Activated naive CD4-positive, alpha-beta T cell treated with anti-CD3 and anti-CD28 coated beads for 36 hours (primary cell): Measurements from ENCODE around the gene ASIC2. TPM values are rescaled to one million over a fixed set of nuclear protein-coding genes. Genes with fewer than 3 reads are reported as not detected.

Source experiments
- CTCF ChIA-PET: fragments of 350-600 bp; sonication (Branson Sonifier 250); formaldehyde crosslinking; loops from one replicate; lab custom pipeline; 2021; ENCODE audit warnings: antibody characterized with exemption; lab: Charles Lee
- DNase-seq: peaks from one replicate; pipeline ENCODE4 v3.0.0-alpha.2; 2020
- H3K27ac Mint-ChIP-seq: one replicate; pipeline ENCODE4 v1.8.0; 2021; ENCODE audit warnings: mild to moderate bottlenecking, mixed read lengths
- H3K27me3 Mint-ChIP-seq: one replicate; pipeline ENCODE4 v1.8.0; 2021; ENCODE audit warnings: low read depth, mixed read lengths
- H3K36me3 Mint-ChIP-seq: one replicate; pipeline ENCODE4 v1.8.0; 2021; ENCODE audit warnings: low read depth, mixed read lengths
- H3K4me1 Mint-ChIP-seq: one replicate; pipeline ENCODE4 v1.8.0; 2021; ENCODE audit warnings: low read depth, mixed read lengths
- H3K4me3 Mint-ChIP-seq: one replicate; pipeline ENCODE4 v1.8.0; 2021; ENCODE audit warnings: mild to moderate bottlenecking, moderate library complexity, mixed read lengths
- H3K9me3 Mint-ChIP-seq: one replicate; pipeline ENCODE4 v1.8.0; 2021; ENCODE audit warnings: mixed read lengths
- intact Hi-C: fragments of 100-400 bp; cut with micrococcal nuclease; formaldehyde crosslinking; loops from one replicate; pipeline ENCODE4 v1.15.1; 2023
- total RNA-seq, 2 experiments: library from RNA; stranded (reverse); gene quantifications; one replicate each; pipeline ENCODE4 v1.2.3, GENCODE V29; 2021

The ASIC2 gene
- total RNA-seq, 2 experiments from 2014 or later, result not detected

- CTCF ChIA-PET, result interaction anchor here (1.0 kb wide), 1 partner anchor 15 kb away, joined by 3 read pairs; no protein-coding TSS in a partner anchor
- Mint-ChIP-seq H3K27ac (no peak overlapping the region), H3K36me3 (no peaks in the 10 kb centered on the region), H3K9me3 (no peaks in the 10 kb centered on the region), H3K4me3 (no peak overlapping the region), H3K4me1 (no peaks in the 10 kb centered on the region), H3K27me3 (peaks cover 12% of the 10 kb centered on the region)
- intact Hi-C loops, result no loop called here
- no peak for DNase-seq
Observed at GRCh38 chr17:33192951-33193911, 99.9 kb downstream of the ASIC2 start.

- no peak overlapping the region for H3K27ac Mint-ChIP-seq
Observed at GRCh38 chr17:33183487-33184026, 109.5 kb downstream of the ASIC2 start.

GRCh38 chr17:33179151-33179550 is 113.9 kb downstream of the ASIC2 start:
- no peak for DNase-seq
- intact Hi-C loops, result no loop called here
- Mint-ChIP-seq H3K4me1 (no peaks in the 10 kb centered on the region), H3K9me3 (no peaks in the 10 kb centered on the region), H3K27ac (no peak overlapping the region), H3K4me3 (no peak overlapping the region), H3K27me3 (peaks cover 14% of the 10 kb centered on the region), H3K36me3 (no peaks in the 10 kb centered on the region)
- CTCF ChIA-PET, result no interaction called here

More at GRCh38 chr17:33183487-33184026, 109.5 kb downstream of the ASIC2 start:
- Mint-ChIP-seq H3K4me3 (no peak overlapping the region), H3K4me1 (no peaks in the 10 kb centered on the region), H3K9me3 (no peaks in the 10 kb centered on the region), H3K36me3 (no peaks in the 10 kb centered on the region), H3K27me3 (peaks cover 25% of the 10 kb centered on the region)
- DNase-seq, result no peak
- intact Hi-C loops, result no loop called here
- CTCF ChIA-PET, result no interaction called here

GRCh38 chr17:33178681-33179080 is 114.4 kb downstream of the ASIC2 start:
- DNase-seq, result no peak
- CTCF ChIA-PET, result interaction anchor here (0.5 kb wide), 1 partner anchor 15 kb away, joined by 3 read pairs; no protein-coding TSS in a partner anchor
- H3K27ac Mint-ChIP-seq, result no peak overlapping the region
- no peak overlapping the region for H3K4me3 Mint-ChIP-seq
- no peaks in the 10 kb centered on the region for H3K36me3 Mint-ChIP-seq
- no peaks in the 10 kb centered on the region for H3K9me3 Mint-ChIP-seq
- H3K27me3 Mint-ChIP-seq, result peaks cover 13% of the 10 kb centered on the region
- intact Hi-C loops, result no loop called here
- no peaks in the 10 kb centered on the region for H3K4me1 Mint-ChIP-seq

GRCh38 chr17:33175562-33175961 is 117.5 kb downstream of the ASIC2 start:
- Mint-ChIP-seq H3K27ac (no peak overlapping the region), H3K4me1 (no peaks in the 10 kb centered on the region), H3K36me3 (no peaks in the 10 kb centered on the region), H3K4me3 (no peak overlapping the region), H3K27me3 (peaks cover 6% of the 10 kb centered on the region), H3K9me3 (no peaks in the 10 kb centered on the region)
- CTCF ChIA-PET, result no interaction called here
- no peak for DNase-seq
- intact Hi-C loops, result no loop called here

GRCh38 chr17:33171931-33172330 is 121.2 kb downstream of the ASIC2 start:
- Mint-ChIP-seq H3K4me1 (no peaks in the 10 kb centered on the region), H3K9me3 (no peaks in the 10 kb centered on the region), H3K36me3 (no peaks in the 10 kb centered on the region), H3K27me3 (peaks cover 8% of the 10 kb centered on the region), H3K4me3 (no peak overlapping the region), H3K27ac (no peak overlapping the region)
- no peak for DNase-seq
- intact Hi-C loops, result no loop called here
- CTCF ChIA-PET, result no interaction called here

GRCh38 chr17:33169580-33170285 is 123.4 kb downstream of the ASIC2 start:
- DNase-seq, result no peak
- Mint-ChIP-seq H3K4me1 (no peaks in the 10 kb centered on the region), H3K4me3 (no peak overlapping the region), H3K36me3 (no peaks in the 10 kb centered on the region), H3K9me3 (no peaks in the 10 kb centered on the region), H3K27ac (no peak overlapping the region), H3K27me3 (peaks cover 4% of the 10 kb centered on the region)
- intact Hi-C loops, result no loop called here
- CTCF ChIA-PET, result no interaction called here

- CTCF ChIA-PET, result no interaction called here
- Mint-ChIP-seq H3K9me3 (no peaks in the 10 kb centered on the region), H3K27ac (no peak overlapping the region), H3K27me3 (peaks cover 13% of the 10 kb centered on the region), H3K36me3 (no peaks in the 10 kb centered on the region), H3K4me1 (no peaks in the 10 kb centered on the region), H3K4me3 (no peak overlapping the region)
- no peak for DNase-seq
- intact Hi-C loops, result no loop called here
Observed at GRCh38 chr17:33167736-33168135, 125.4 kb downstream of the ASIC2 start.

GRCh38 chr17:33166472-33166871 is 126.6 kb downstream of the ASIC2 start:
- Mint-ChIP-seq H3K36me3 (no peaks in the 10 kb centered on the region), H3K4me1 (no peaks in the 10 kb centered on the region), H3K9me3 (no peaks in the 10 kb centered on the region), H3K27me3 (peaks cover 19% of the 10 kb centered on the region), H3K4me3 (no peak overlapping the region), H3K27ac (no peak overlapping the region)
- CTCF ChIA-PET, result no interaction called here
- intact Hi-C loops, result no loop called here
- DNase-seq, result no peak

GRCh38 chr17:33164169-33164881 is 128.8 kb downstream of the ASIC2 start:
- intact Hi-C loops, result no loop called here
- H3K27ac Mint-ChIP-seq, result no peak overlapping the region

GRCh38 chr17:33163533-33164168 is 129.4 kb downstream of the ASIC2 start:
- no peaks in the 10 kb centered on the region for H3K4me1 Mint-ChIP-seq
- no peaks in the 10 kb centered on the region for H3K9me3 Mint-ChIP-seq
- DNase-seq, result no peak
- intact Hi-C loops, result no loop called here
- H3K4me3 Mint-ChIP-seq, result no peak overlapping the region
- H3K36me3 Mint-ChIP-seq, result no peaks in the 10 kb centered on the region
- peaks cover 19% of the 10 kb centered on the region for H3K27me3 Mint-ChIP-seq
- CTCF ChIA-PET, result no interaction called here
- H3K27ac Mint-ChIP-seq, result no peak overlapping the region

More at GRCh38 chr17:33164169-33164881, 128.8 kb downstream of the ASIC2 start:
- no peaks in the 10 kb centered on the region for H3K9me3 Mint-ChIP-seq
- H3K4me1 Mint-ChIP-seq, result no peaks in the 10 kb centered on the region
- CTCF ChIA-PET, result no interaction called here
- no peak overlapping the region for H3K4me3 Mint-ChIP-seq
- H3K36me3 Mint-ChIP-seq, result no peaks in the 10 kb centered on the region
- H3K27me3 Mint-ChIP-seq, result peaks cover 19% of the 10 kb centered on the region
- no peak for DNase-seq
